Lower leg skin (tissue), 3 donors: Measurements from ENCODE around the gene MAGI2.

Source experiments
- CTCF ChIP-seq, 3 donors: fragments of 450-650 bp; IDR thresholded peaks; one replicate each; pipeline ENCODE4 v1.5.1; 2016; ENCODE audit warnings: antibody characterized with exemption in 3 of 3, mild to moderate bottlenecking in 3 of 3, moderate library complexity in 2 of 3
- POLR2A ChIP-seq, 2 donors: fragments of 450-650 bp; IDR thresholded peaks; one replicate each; pipeline ENCODE4 v1.6.1; 2016 to 2017; ENCODE audit warnings: antibody characterized with exemption in 2 of 2, mild to moderate bottlenecking in 1 of 2, moderate library complexity in 1 of 2

- TF ChIP-seq CTCF (IDR thresholded peaks at IDR 0.05) (no peak), POLR2A (IDR thresholded peaks at IDR 0.05) (no peak)
Observed at GRCh38 chr7:79386688-79387422, 66.6 kb downstream of the MAGI2 start.
